K562 (cell line): ENCODE measurements around the gene HSD3B2. TPM values are rescaled to one million over a fixed set of nuclear protein-coding genes. Genes with fewer than 3 reads are reported as not detected.

Experiments
- ATAC-seq: fragments of 200-7000 bp; cut with Tn5 transposase; 3 replicates; pipeline ENCODE4 v1.9.1; 2020; ENCODE audit warnings: moderate library complexity
- BruUV-seq: library from RNA; stranded (reverse); fragments of 400-500 nt; replicated peaks from 2 replicates; lab custom pipeline; 2021; lab: Mats Ljungman, UMichigan
- CTCF ChIA-PET: fragments of 300-600 bp; formaldehyde crosslinking; extraction: SDS; loops from one replicate; lab custom pipeline; 2021; ENCODE audit warnings: low intra/inter-chr PET ratio; lab: Yijun Ruan, JAX
- POLR2A ChIA-PET: fragments of 300-600, 350-650 bp; sonication (Branson Sonifier 250); formaldehyde crosslinking; extraction: SDS; loops from one replicate; lab custom pipeline; 2021; ENCODE audit warnings: antibody characterized with exemption, inconsistent platforms; lab: Yijun Ruan, JAX
- DNase-seq, 4 experiments: peaks; one replicate each; pipeline versions ENCODE4 v3.0.0 to v3.0.0-alpha.2; 2011 to 2018; ENCODE audit warnings: low spot score in 3 of 4, mixed read lengths in 3 of 4; ENCODE audit errors: extremely low read depth in 1 of 4
- FAIRE-seq: peaks from 2 replicates; lab custom pipeline; 2011; peaks lifted over from hg19 to GRCh38; lab: Jason Lieb, UNC
- H2AFZ ChIP-seq: 2 replicates; pipeline ENCODE4 v1.6.0; 2011; ENCODE audit warnings: low read depth, low read length, control low read depth, inconsistent platforms
- H3K27ac ChIP-seq: fragments of 200-600 bp; 3 replicates; pipeline ENCODE4 v1.8.0; 2011; ENCODE audit warnings: low read depth, mild to moderate bottlenecking, control low read depth, inconsistent platforms, low read length, moderate library complexity, mixed read lengths; ENCODE audit errors: extremely low read depth
- H3K27me3 ChIP-seq, 2 experiments: fragments of 300-600 bp in 1 of 2; 2 replicates in 1 of 2; 3 replicates in 1 of 2; pipeline versions ENCODE4 v1.6.0 to v1.8.0; 2011; ENCODE audit warnings: inconsistent platforms in 2 of 2, low read length in 2 of 2, mild to moderate bottlenecking in 1 of 2, mixed read lengths in 1 of 2, moderate library complexity in 1 of 2; ENCODE audit not compliant: control insufficient read depth in 2 of 2, insufficient read depth in 2 of 2
- H3K36me3 ChIP-seq: fragments of 300-600 bp; 3 replicates; pipeline ENCODE4 v1.8.0; 2011; ENCODE audit warnings: mild to moderate bottlenecking, low read length, inconsistent platforms; ENCODE audit not compliant: control insufficient read depth, insufficient read depth
- H3K4me1 ChIP-seq, 2 experiments: fragments of 200-600 bp in 1 of 2; replicated peaks in 1 of 2; 2 replicates in 1 of 2; 3 replicates in 1 of 2; pipeline versions ENCODE4 v1.5.1 to v1.8.0; 2011; ENCODE audit warnings: inconsistent platforms in 2 of 2, low read length in 2 of 2, mild to moderate bottlenecking in 1 of 2, mixed read lengths in 1 of 2, moderate library complexity in 1 of 2; ENCODE audit not compliant: control insufficient read depth in 2 of 2, insufficient read depth in 2 of 2
- H3K4me2 ChIP-seq: 2 replicates; pipeline ENCODE4 v1.6.1; 2011; ENCODE audit warnings: low read length, control low read depth, inconsistent platforms, mixed read lengths; ENCODE audit not compliant: insufficient read depth
- H3K4me3 ChIP-seq: fragments of 200-600 bp; sonication (generic), shearing (Covaris generic); 2 replicates; pipeline ENCODE4 v1.5.1; 2016; ENCODE audit warnings: control low read depth, inconsistent platforms
- H3K79me2 ChIP-seq: fragments of 200-600 bp; 3 replicates; pipeline ENCODE4 v1.8.0; 2011; ENCODE audit warnings: low read length, inconsistent platforms; ENCODE audit not compliant: control insufficient read depth, insufficient read depth
- H3K9ac ChIP-seq, 2 experiments: 2 replicates each; pipeline versions ENCODE4 v1.6.0 to v1.6.1; 2011; ENCODE audit warnings: low read depth in 2 of 2, low read length in 2 of 2, control low read depth in 1 of 2, inconsistent platforms in 1 of 2, mild to moderate bottlenecking in 1 of 2, mixed read lengths in 1 of 2; ENCODE audit not compliant: insufficient read depth in 1 of 2
- H3K9me1 ChIP-seq: one replicate; pipeline ENCODE4 v1.6.0; 2011; ENCODE audit warnings: inconsistent platforms, mild to moderate bottlenecking, low read length, moderate library complexity; ENCODE audit not compliant: control insufficient read depth, insufficient read depth
- H3K9me3 ChIP-seq: replicated peaks from 2 replicates; pipeline ENCODE4 v1.5.1; 2011; ENCODE audit warnings: low read depth, low read length, inconsistent platforms; ENCODE audit not compliant: control insufficient read depth, insufficient read depth
- H4K20me1 ChIP-seq: replicated peaks from 2 replicates; pipeline ENCODE4 v1.6.1; 2011; ENCODE audit warnings: low read length, inconsistent platforms, mixed read lengths; ENCODE audit not compliant: control insufficient read depth, insufficient read depth
- ATF1 ChIP-seq, 2 experiments: fragments of 450-650 bp in 1 of 2; IDR thresholded peaks; 2 replicates each; pipeline ENCODE4 v1.6.1; 2016; ENCODE audit warnings: missing compliant biosample characterization in 1 of 2, missing genetic modification characterization in 1 of 2
- CTBP1 ChIP-seq: fragments of 450-650 bp; IDR thresholded peaks from 2 replicates; pipeline ENCODE4 v1.6.1; 2016; ENCODE audit warnings: borderline replicate concordance
- IRF1 ChIP-seq: sonication (generic); formaldehyde crosslinking; IDR thresholded peaks from 2 replicates; pipeline ENCODE4 v1.8.0; 2022; ENCODE audit warnings: missing genetic modification reagents, mild to moderate bottlenecking, borderline replicate concordance
- NCOA2 ChIP-seq, 2 experiments: fragments of 450-650 bp; IDR thresholded peaks; 2 replicates each; pipeline ENCODE4 v1.6.1; 2018; ENCODE audit warnings: mild to moderate bottlenecking in 2 of 2, moderate library complexity in 1 of 2; ENCODE audit not compliant: partially characterized antibody in 2 of 2
- NFYB ChIP-seq: IDR thresholded peaks from 2 replicates; pipeline ENCODE4 v1.6.1; 2011; ENCODE audit warnings: mild to moderate bottlenecking, moderate library complexity; ENCODE audit not compliant: insufficient read length; ENCODE audit errors: extremely low read depth
- REST ChIP-seq, 2 experiments: fragments of 450-650 bp; formaldehyde crosslinking in 1 of 2; IDR thresholded peaks; 2 replicates each; pipeline versions ENCODE4 v1.4.0 to v1.6.1; 2014 to 2020; ENCODE audit warnings: mild to moderate bottlenecking in 2 of 2, borderline replicate concordance in 1 of 2, low read depth in 1 of 2
- SMC3 ChIP-seq: conservative IDR thresholded peaks from 2 replicates; pipeline ENCODE4 v1.6.1; 2011; ENCODE audit warnings: low read depth, low read length, improper control_type of control experiment; ENCODE audit not compliant: insufficient read depth
- WGBS: fragments of 100-300 bp; shearing (Covaris generic); methylation state at CpG from one replicate; pipeline ENCODE4 v1.1.6; 2016; ENCODE audit warnings: low coverage, mixed read lengths; ENCODE audit not compliant: insufficient coverage; ENCODE audit errors: missing lambda C conversion rate; 5-methylcytosine and 5-hydroxymethylcytosine counted together
- in situ Hi-C: fragments of 300-500 bp; cut with MboI; formaldehyde crosslinking; loops from 4 replicates; pipeline ENCODE4 v1.15.0; 2018; ENCODE audit warnings: inconsistent platforms, mixed read lengths
- intact Hi-C: fragments of 100-400 bp; cut with micrococcal nuclease; formaldehyde crosslinking; loops from 2 replicates; pipeline ENCODE4 v1.14.2; 2022
- polyA plus RNA-seq, 8 experiments: library from polyadenylated mRNA; depleted of rRNA in 4 of 8; stranded (reverse) in 5 of 8; unstranded in 3 of 8; fragments of >200 nt; fragmentation: Nextera tagmentation in 2 of 8; fragmentation: Illumina TruSeq in 1 of 8; extraction: Ambion mirVana in 2 of 8; extraction: Trizol in 1 of 8; gene quantifications; 2 replicates each; pipeline versions ENCODE4 v1.2.1 to v1.2.3, GENCODE V29; 2011 to 2014; ENCODE audit warnings: inconsistent platforms in 1 of 8, missing spikeins in 1 of 8
- total RNA-seq, 7 experiments: library from RNA; depleted of rRNA in 6 of 7; stranded (reverse); fragments of >200 nt in 6 of 7; fragmentation: Illumina TruSeq in 2 of 7; extraction: Trizol in 2 of 7; gene quantifications; 2 replicates each; pipeline versions ENCODE4 v1.2.1 to v1.2.3, GENCODE V29; 2011 to 2021; ENCODE audit warnings: low replicate concordance in 1 of 7

The HSD3B2 gene
- total and polyA plus RNA-seq, 9 of the 15 experiments (the other 6 are each of a cell fraction or from before 2014, with no cell fraction given): 1.1 TPM; not detected in 8

- TF ChIP-seq IRF1 (CRISPR knock-in tag) (no peak), ATF1 (CRISPR knock-in tag; IDR thresholded peaks at IDR 0.05) (no peak), ATF1 (tag; IDR thresholded peaks at IDR 0.05) (no peak), NCOA2 (IDR thresholded peaks at IDR 0.05; ENCODE audit: partially characterized antibody in 2 of 2) (no peak)
Observed at GRCh38 chr1:119366424-119366823, 48.5 kb upstream of the HSD3B2 start (continued).

GRCh38 chr1:119367432-119368124, 47.4 kb upstream of the HSD3B2 start:
- CTCF ChIA-PET: interaction anchor here (0.6 kb wide), 2 partner anchors 27 to 81 kb away, joined by 3 to 6 read pairs; no protein-coding TSS in a partner anchor
- no TSS peak for BruUV-seq
- FAIRE-seq (peak; percentile 69), ATAC-seq (peak; percentile 85), DNase-seq (peak; percentile 27 to 59 (median 40))
- H3K27me3 ChIP-seq: peaks cover 9% of the 10 kb centered on the region in 2 experiments; a peak in 3 of 5 replicates
- H2AFZ ChIP-seq: no peak overlapping the region
- intact Hi-C loops: loop anchor here (1.0 kb wide), 3 partner anchors 81 to 1216 kb away; no protein-coding TSS in a partner anchor
- H3K36me3 ChIP-seq: no peaks in the 10 kb centered on the region
- H3K9me3 ChIP-seq: no peaks in the 10 kb centered on the region
- in situ Hi-C loops: no loop called here
- no peaks in the 10 kb centered on the region for H3K9me1 ChIP-seq
- WGBS: 3% methylated on average over 13 of the region's 13 CpGs
- no peak overlapping the region for H3K9ac ChIP-seq
- POLR2A ChIA-PET: interaction anchor here (0.6 to 0.7 kb wide), 2 partner anchors 93 to 227 kb away, joined by 3 read pairs; no protein-coding TSS in a partner anchor
- no peaks in the 10 kb centered on the region for H3K79me2 ChIP-seq
- no peak overlapping the region for H3K4me3 ChIP-seq
- H3K4me1 ChIP-seq: no peaks in the 10 kb centered on the region
- no peak overlapping the region for H3K4me2 ChIP-seq
- H3K27ac ChIP-seq: no peak overlapping the region
- peaks cover 8% of the 10 kb centered on the region; the same call in 1 of the 2 replicates for H4K20me1 ChIP-seq
- TF ChIP-seq REST (IDR thresholded peaks at IDR 0.05; ENCODE audit: borderline replicate concordance): peak; percentile 69; the same call in 1 of the 2 replicates
- no peak for TF ChIP-seq REST (CRISPR knock-in tag; IDR thresholded peaks at IDR 0.05; ENCODE audit: low read depth)
- TF ChIP-seq SMC3: peak; percentile 83
- peak; percentile 45 for TF ChIP-seq NFYB
- TF ChIP-seq CTBP1: no peak
